Measurements from ENCODE around the gene LAYN. TPM values are rescaled to one million over a fixed set of nuclear protein-coding genes. Genes with fewer than 3 reads are reported as not detected.

Gene LAYN
- total and polyA plus RNA-seq, 8 donors = 9.6 to 19.8 (median 15.9) TPM

DNA sequence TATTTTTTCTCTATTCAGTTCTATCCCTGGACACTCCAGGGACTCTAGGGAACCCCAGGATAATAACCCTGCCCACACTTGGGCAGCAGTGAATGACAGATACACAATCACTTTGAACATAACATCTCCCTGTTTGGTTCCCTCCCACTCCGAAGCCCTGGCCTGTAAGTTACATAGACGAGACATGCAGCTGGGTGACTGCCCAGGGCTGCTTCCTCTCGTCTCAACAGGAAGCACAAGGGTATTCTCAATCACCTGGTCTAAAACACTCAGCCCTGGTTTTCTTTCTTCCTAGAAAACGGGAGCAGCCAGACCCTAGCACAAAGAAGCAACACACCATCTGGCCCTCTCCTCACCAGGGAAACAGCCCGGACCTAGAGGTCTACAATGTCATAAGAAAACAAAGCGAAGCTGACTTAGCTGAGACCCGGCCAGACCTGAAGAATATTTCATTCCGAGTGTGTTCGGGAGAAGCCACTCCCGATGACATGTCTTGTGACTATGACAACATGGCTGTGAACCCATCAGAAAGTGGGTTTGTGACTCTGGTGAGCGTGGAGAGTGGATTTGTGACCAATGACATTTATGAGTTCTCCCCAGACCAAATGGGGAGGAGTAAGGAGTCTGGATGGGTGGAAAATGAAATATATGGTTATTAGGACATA, 19.4 kb downstream of the LAYN start:
- TF ChIP-seq, protein P1, sequence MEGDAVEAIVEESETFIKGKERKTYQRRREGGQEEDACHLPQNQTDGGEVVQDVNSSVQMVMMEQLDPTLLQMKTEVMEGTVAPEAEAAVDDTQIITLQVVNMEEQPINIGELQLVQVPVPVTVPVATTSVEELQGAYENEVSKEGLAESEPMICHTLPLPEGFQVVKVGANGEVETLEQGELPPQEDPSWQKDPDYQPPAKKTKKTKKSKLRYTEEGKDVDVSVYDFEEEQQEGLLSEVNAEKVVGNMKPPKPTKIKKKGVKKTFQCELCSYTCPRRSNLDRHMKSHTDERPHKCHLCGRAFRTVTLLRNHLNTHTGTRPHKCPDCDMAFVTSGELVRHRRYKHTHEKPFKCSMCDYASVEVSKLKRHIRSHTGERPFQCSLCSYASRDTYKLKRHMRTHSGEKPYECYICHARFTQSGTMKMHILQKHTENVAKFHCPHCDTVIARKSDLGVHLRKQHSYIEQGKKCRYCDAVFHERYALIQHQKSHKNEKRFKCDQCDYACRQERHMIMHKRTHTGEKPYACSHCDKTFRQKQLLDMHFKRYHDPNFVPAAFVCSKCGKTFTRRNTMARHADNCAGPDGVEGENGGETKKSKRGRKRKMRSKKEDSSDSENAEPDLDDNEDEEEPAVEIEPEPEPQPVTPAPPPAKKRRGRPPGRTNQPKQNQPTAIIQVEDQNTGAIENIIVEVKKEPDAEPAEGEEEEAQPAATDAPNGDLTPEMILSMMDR (IDR thresholded peaks at IDR 0.05) = no peak
- H3K4me3 ChIP-seq = no peak overlapping the region
- H3K9me3 ChIP-seq = peaks cover 0 to 6% of the 10 kb centered on the region in 2 donors
- H3K27ac ChIP-seq = no peak overlapping the region
- H3K27me3 ChIP-seq = no peaks in the 10 kb centered on the region
- ATAC-seq = no peak
- no peaks in the 10 kb centered on the region for H3K36me3 ChIP-seq
- H3K4me1 ChIP-seq = peaks cover 4 to 5% of the 10 kb centered on the region in 2 donors
- DNase-seq = no peak
- intact Hi-C loops (cut with DNase I) = no loop called here

GRCh38 chr11:111560800-111561199, 20.3 kb downstream of the LAYN start:
- TF ChIP-seq, protein P1 (IDR thresholded peaks at IDR 0.05) = no peak
- no peak overlapping the region for H3K4me3 ChIP-seq
- H3K4me1 ChIP-seq = peaks cover 4 to 5% of the 10 kb centered on the region in 2 donors
- intact Hi-C loops (cut with DNase I) = no loop called here
- no peak for ATAC-seq
- no peak for DNase-seq
- H3K27ac ChIP-seq = no peak overlapping the region
- H3K27me3 ChIP-seq = no peaks in the 10 kb centered on the region
- peaks cover 0 to 6% of the 10 kb centered on the region in 2 donors for H3K9me3 ChIP-seq
- H3K36me3 ChIP-seq = no peaks in the 10 kb centered on the region

DNA sequence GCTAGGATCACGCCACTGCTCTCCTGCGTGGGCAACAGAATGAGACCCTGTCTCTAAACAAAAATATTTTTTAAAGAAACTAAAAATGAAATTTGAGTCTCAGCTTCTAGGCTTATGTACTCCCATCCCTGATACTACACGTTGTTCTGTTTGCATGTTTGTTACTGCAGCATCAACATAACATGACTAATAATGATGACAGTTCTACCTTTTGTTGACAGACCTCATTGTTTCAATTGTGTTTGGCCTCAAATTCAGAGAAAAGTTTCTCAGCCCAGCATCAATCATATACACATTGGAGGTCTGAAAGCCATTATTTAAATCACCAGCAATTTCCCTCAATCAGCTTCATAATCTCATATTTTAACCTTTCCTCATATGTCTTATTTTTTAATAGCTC, 20.8 kb downstream of the LAYN start:
- Histone ChIP-seq H3K36me3 (no peaks in the 10 kb centered on the region), H3K9me3 (peaks cover 0 to 1% of the 10 kb centered on the region in 2 donors), H3K27me3 (no peaks in the 10 kb centered on the region), H3K27ac (no peak overlapping the region), H3K4me3 (no peak overlapping the region), H3K4me1 (peaks cover 4 to 5% of the 10 kb centered on the region in 2 donors)
- DNase-seq (no peak), ATAC-seq (no peak)
- TF ChIP-seq, protein P1 (IDR thresholded peaks at IDR 0.05) = no peak
- intact Hi-C loops (cut with DNase I) = no loop called here

DNA sequence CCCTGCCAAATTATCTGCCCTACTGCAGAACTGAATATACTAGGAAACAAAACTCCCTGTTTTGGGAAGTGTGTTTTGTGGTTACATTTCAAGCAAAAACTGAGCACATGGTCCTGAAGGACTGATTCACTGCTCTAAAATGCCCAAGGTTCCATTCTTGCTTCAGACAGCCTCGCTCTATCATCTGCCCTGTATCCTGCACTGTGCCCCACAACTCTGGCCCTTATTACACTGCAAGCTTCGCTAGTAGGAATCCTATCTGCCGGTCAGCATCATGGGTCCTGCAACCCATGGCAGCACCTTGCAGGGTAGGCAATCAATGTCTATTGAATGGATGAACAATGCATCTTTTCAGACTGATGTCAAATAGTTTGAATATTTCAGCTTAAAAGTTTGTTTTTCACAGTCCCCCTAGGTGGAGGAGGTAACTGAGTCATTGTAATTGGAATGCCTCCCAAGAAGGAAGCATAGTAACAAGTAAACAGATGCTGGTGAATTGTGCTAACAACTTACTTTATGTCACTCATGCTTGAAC, 21.3 kb downstream of the LAYN start:
- Histone ChIP-seq H3K4me1 (peaks cover 4 to 5% of the 10 kb centered on the region in 2 donors), H3K4me3 (no peak overlapping the region), H3K27ac (no peak overlapping the region), H3K9me3 (no peaks in the 10 kb centered on the region), H3K36me3 (no peaks in the 10 kb centered on the region), H3K27me3 (no peaks in the 10 kb centered on the region)
- peak; percentile 6 for ATAC-seq
- intact Hi-C loops (cut with DNase I) = no loop called here
- TF ChIP-seq, protein P1 (IDR thresholded peaks at IDR 0.05) = no peak
- no peak for DNase-seq

DNA sequence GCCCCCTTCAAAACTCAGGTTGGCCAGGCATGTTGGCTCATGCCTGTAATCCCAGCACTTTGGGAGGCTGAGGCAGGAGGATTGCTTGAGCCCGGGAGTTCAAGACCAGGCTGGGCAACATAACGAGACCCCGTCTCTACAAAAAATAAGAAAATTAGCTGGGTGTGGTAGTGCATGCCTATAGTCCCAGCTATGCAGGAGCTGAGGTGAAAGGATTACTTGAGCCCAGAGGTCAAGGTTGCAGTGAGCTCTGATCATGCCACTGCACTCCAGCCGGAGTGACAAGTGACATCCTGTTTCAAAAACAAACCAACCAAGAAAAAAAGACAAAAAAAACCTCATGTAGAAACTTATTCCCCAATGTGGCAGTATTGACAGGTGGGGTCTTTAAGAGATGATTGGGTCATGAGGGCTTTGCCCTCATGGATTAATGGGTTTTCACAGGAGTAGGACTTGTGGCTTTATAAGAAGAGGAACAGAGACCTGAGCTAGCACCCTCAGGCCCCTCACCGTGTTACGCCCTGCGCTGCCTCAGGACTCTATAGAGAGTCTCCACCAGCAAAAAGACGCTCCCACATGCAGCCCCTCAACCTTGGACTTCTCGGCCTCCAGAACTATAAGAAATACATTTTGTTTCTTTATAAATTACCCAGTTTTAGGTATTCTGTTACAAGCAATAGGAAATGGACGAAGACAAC, 22.3 kb downstream of the LAYN start:
- Histone ChIP-seq H3K27me3 (no peaks in the 10 kb centered on the region), H3K36me3 (no peaks in the 10 kb centered on the region), H3K27ac (no peak overlapping the region), H3K4me1 (peaks cover 0 to 5% of the 10 kb centered on the region in 2 donors), H3K4me3 (no peak overlapping the region), H3K9me3 (no peaks in the 10 kb centered on the region)
- DNase-seq (no peak), ATAC-seq (no peak)
- intact Hi-C loops (cut with DNase I) = no loop called here
- TF ChIP-seq, protein P1 (IDR thresholded peaks at IDR 0.05) = no peak
